Measurements from ENCODE around the gene IL2RA. TPM values are rescaled to one million over a fixed set of nuclear protein-coding genes. Genes with fewer than 3 reads are reported as not detected.

Gene IL2RA
- total and polyA plus RNA-seq, 10 of the 15 experiments (the other 5 are each of a cell fraction or from before 2014, with no cell fraction given), result 2.2 to 6.0 (median 4.9) TPM

GRCh38 chr10:6055929-6056328 lies 6.2 kb downstream of the IL2RA start:
- SMC1A ChIA-PET (ENCODE audit: uncharacterized antibody, unreplicated experiment), result interaction anchor here (1.0 to 2.7 kb wide), 10 partner anchors 11 to 213 kb away, joined by 3 to 12 read pairs (median 4); no protein-coding TSS in a partner anchor
- POLR2A ChIA-PET, result interaction anchor here (0.6 to 1.6 kb wide), 3 partner anchors 11 to 63 kb away, joined by 3 to 5 read pairs (median 5); no protein-coding TSS in a partner anchor
- BruUV-seq (replicated peaks), result no TSS peak
- ATAC-seq, result no peak
- no peaks in the 10 kb centered on the region for H3K79me2 ChIP-seq (ENCODE audit: control insufficient read depth, insufficient read depth, low read length)
- H3K9me3 ChIP-seq (replicated peaks; ENCODE audit: control insufficient read depth, insufficient read depth, low read length), result no peaks in the 10 kb centered on the region
- FAIRE-seq, result no peak
- RAD21 ChIA-PET (ENCODE audit: unreplicated experiment), result interaction anchor here (0.5 to 1.8 kb wide), 3 partner anchors 15 to 239 kb away, joined by 3 to 6 read pairs (median 6); no protein-coding TSS in a partner anchor
- WGBS (ENCODE audit: insufficient coverage, insufficient replicate concordance, low lambda C conversion rate, missing lambda C conversion rate), result 28% methylated on average over 4 of the region's 4 CpGs
- DNase-seq (ENCODE audit: low read depth, low spot score), result no peak
- no peaks in the 10 kb centered on the region for H3K27me3 ChIP-seq (replicated peaks in 1 of 2; ENCODE audit: control insufficient read depth in 2 of 2, insufficient read depth in 2 of 2, low read length in 1 of 2)
- CTCF ChIA-PET, result interaction anchor here (0.7 to 3.2 kb wide), 5 partner anchors 16 to 382 kb away, joined by 3 to 23 read pairs (median 3); no protein-coding TSS in a partner anchor
- no peaks in the 10 kb centered on the region for H4K20me1 ChIP-seq (ENCODE audit: control insufficient read depth, insufficient read depth)
- no peaks in the 10 kb centered on the region for H3K36me3 ChIP-seq (ENCODE audit: control insufficient read depth in 2 of 2, insufficient read depth in 2 of 2, low read length in 1 of 2)
- H3K9ac ChIP-seq (ENCODE audit: control insufficient read depth, insufficient read depth, low read length), result no peak overlapping the region
- no peak for TF ChIP-seq NFYA (IDR thresholded peaks at IDR 0.05; ENCODE audit: borderline replicate concordance, low read depth, low read length)
- no peak for TF ChIP-seq NFIC (IDR thresholded peaks at IDR 0.05; ENCODE audit: low read depth, low read length)
- TF ChIP-seq TARDBP (IDR thresholded peaks at IDR 0.05; ENCODE audit: borderline replicate concordance), result no peak
- no peak for TF ChIP-seq ESRRA (IDR thresholded peaks at IDR 0.05; ENCODE audit: low read length)
- TF ChIP-seq NRF1 (conservative IDR thresholded peaks at IDR 0.05; ENCODE audit: low read depth, low read length), result no peak
- peak in 1 of 2 experiments; percentile 11; a peak in 1 of 4 replicates for TF ChIP-seq IKZF2 (IDR thresholded peaks at IDR 0.05)
- peak; percentile 8; the same call in 1 of the 2 replicates for TF ChIP-seq EED (IDR thresholded peaks at IDR 0.05; ENCODE audit: low read depth)
- TF ChIP-seq RAD51 (IDR thresholded peaks at IDR 0.05), result no peak
- TF ChIP-seq RUNX3 (IDR thresholded peaks at IDR 0.05; ENCODE audit: low read length), result peak; percentile 32; the same call in 1 of the 2 replicates
- in situ Hi-C loops (cut with MboI) (no loop called here), intact Hi-C loops (cut with micrococcal nuclease; ENCODE audit: unreplicated experiment) (no loop called here)
- H2AFZ ChIP-seq (ENCODE audit: control insufficient read depth, low read depth, low read length), result no peak overlapping the region
- H3K4me2 ChIP-seq (ENCODE audit: control insufficient read depth, insufficient read depth), result no peak overlapping the region
- H3K27ac ChIP-seq (ENCODE audit: control insufficient read depth, insufficient read depth), result no peak overlapping the region
- no peak overlapping the region for H3K4me3 ChIP-seq
- peaks cover 57% of the 10 kb centered on the region for H3K4me1 ChIP-seq (ENCODE audit: control insufficient read depth, insufficient read depth, low read length)
